Right lobe of liver (tissue), 6 donors: Measurements from ENCODE around the gene CTSV. TPM values are rescaled to one million over a fixed set of nuclear protein-coding genes. Genes with fewer than 3 reads are reported as not detected.
"Not testable (repeated sequence)": the region's sequence is repeated elsewhere in the genome, so short reads cannot be mapped to it uniquely, and the experiment has no call there.

Experiments used
- ATAC-seq, 4 donors: fragments of 200-7000 bp; cut with Tn5 transposase; one replicate each; pipeline ENCODE4 v1.9.1; 2020; ENCODE audit warnings: mild to moderate bottlenecking in 4 of 4, moderate library complexity in 4 of 4
- DNase-seq, 3 donors: peaks; one replicate each; pipeline ENCODE4 v3.0.0-alpha.2; 2020
- H3K27ac ChIP-seq, 3 donors: fragments of 200-600 bp; one replicate each; pipeline ENCODE4 v1.8.0; 2022
- H3K27me3 ChIP-seq, 2 donors: fragments of 200-600 bp; one replicate each; pipeline ENCODE4 v1.8.0; 2022
- H3K36me3 ChIP-seq, 4 donors: fragments of 200-600 bp; sonication (generic) in 1 of 4; one replicate each; pipeline versions ENCODE4 v1.5.1 to v1.8.0; 2017 to 2022; ENCODE audit warnings: control low read depth in 1 of 4
- H3K4me1 ChIP-seq, 4 donors: fragments of 200-600 bp; sonication (generic) in 1 of 4; one replicate each; pipeline versions ENCODE4 v1.5.1 to v1.8.0; 2017 to 2022; ENCODE audit warnings: control low read depth in 1 of 4
- H3K4me3 ChIP-seq, 3 donors: fragments of 200-600 bp; one replicate each; pipeline ENCODE4 v1.8.0; 2022
- H3K9me3 ChIP-seq, 4 donors: fragments of 200-600 bp; sonication (generic) in 1 of 4; one replicate each; pipeline versions ENCODE4 v1.5.1 to v1.8.0; 2017 to 2022; ENCODE audit warnings: control low read depth in 1 of 4
- CTCF ChIP-seq, 4 donors: fragments of 200-600 bp in 3 of 4; fragments of 450-650 bp in 1 of 4; IDR thresholded peaks; one replicate each; pipeline versions ENCODE4 v1.5.1 to v1.8.0; 2016 to 2022; ENCODE audit warnings: antibody characterized with exemption in 4 of 4, mild to moderate bottlenecking in 2 of 4
- POLR2A ChIP-seq: fragments of 450-650 bp; IDR thresholded peaks from one replicate; pipeline ENCODE4 v1.6.1; 2017; ENCODE audit warnings: antibody characterized with exemption, mild to moderate bottlenecking
- WGBS: methylation state at CpG from one replicate; pipeline ENCODE4 v1.1.6; 2018; ENCODE audit warnings: low coverage, low lambda C conversion rate; ENCODE audit not compliant: insufficient coverage; ENCODE audit errors: missing lambda C conversion rate; 5-methylcytosine and 5-hydroxymethylcytosine counted together
- intact Hi-C, 2 donors: fragments of 100-400 bp; cut with DNase I; formaldehyde crosslinking; loops; one replicate each; pipeline versions ENCODE4 v1.11.2 to v1.14.1; 2022
- long read RNA-seq: library from polyadenylated mRNA; unstranded; transcript quantifications from one replicate; pipeline ENCODE4 v2.0.0, GENCODE V29; 2019
- total RNA-seq, 6 experiments: library from RNA; depleted of rRNA in 2 of 6; stranded (reverse); fragments of >200 nt in 2 of 6; fragmentation: NEBNext Ultra II Directional in 3 of 6; extraction: Animal tissue kit (Norgen Biotek cat#: 25700) in 3 of 6; gene quantifications; one replicate each; pipeline versions ENCODE4 v1.1.0 to v1.2.4, GENCODE V29; 2016 to 2023
- donor health status: DM: no; HTN: yes; CAD: no.
- donor health status: DM: no; HTN: no; CAD: no.
- donor health status: DM: no; HTN: no; CAD: no.
- donor health status: DM: no; HTN: yes; CAD: no.
- donor health status: DM: no; HTN: yes; CAD: no.

The CTSV gene
- total RNA-seq, result under 1 TPM in 2 of 6 experiments, not detected in 4; 0.12 to 0.43 TPM
- long read RNA-seq, result 0 reads

GRCh38 chr9:97038611-97039513 is at the start of gene CTSV:
Gene CTSV, minus strand, starts transcription at chr9:97039142. Its CDS starts 1,099 bp downstream, at chr9:97038043.
- ATAC-seq (peak; percentile 99 to 100 (median 100)), DNase-seq (peak; percentile 83 to 90 (median 88))
- intact Hi-C loops, result no loop called here
- Histone ChIP-seq H3K9me3 (no peaks in the 10 kb centered on the region), H3K4me3 (peak within 1 kb of the TSS; percentile 37 to 54 (median 44)), H3K4me1 (peaks cover 0 to 11% (median 0%) of the 10 kb centered on the region in 4 donors), H3K27ac (no peak within 1 kb of the TSS), H3K36me3 (no peaks in the 10 kb centered on the region), H3K27me3 (peaks cover 0 to 7% of the 10 kb centered on the region in 2 donors)
- WGBS, result 6% methylated on average over 5 of the region's 80 CpGs
- TF ChIP-seq CTCF (IDR thresholded peaks at IDR 0.05), result no peak
- peak; percentile 25 for TF ChIP-seq POLR2A

- H3K27me3 ChIP-seq, H3K27ac ChIP-seq, H3K36me3 ChIP-seq, H3K4me1 ChIP-seq, H3K9me3 ChIP-seq, intact Hi-C loops, DNase-seq, ATAC-seq, H3K4me3 ChIP-seq: not testable (repeated sequence)
- 40% methylated on average over 3 of the region's 3 CpGs for WGBS
Measured at GRCh38 chr9:97087668-97088215, 48.8 kb upstream of the CTSV start.

GRCh38 chr9:97084562-97084991 is 45.6 kb upstream of the CTSV start:
- H3K27ac ChIP-seq, H3K27me3 ChIP-seq, DNase-seq, ATAC-seq, H3K9me3 ChIP-seq, H3K4me1 ChIP-seq, intact Hi-C loops, H3K36me3 ChIP-seq, H3K4me3 ChIP-seq: not testable (repeated sequence)
- 66% methylated on average over 6 of the region's 6 CpGs for WGBS

- H3K9me3 ChIP-seq, result no peaks in the 10 kb centered on the region
- H3K4me3 ChIP-seq, result no peak overlapping the region
- H3K27me3 ChIP-seq, result peaks cover 0 to 5% of the 10 kb centered on the region in 2 donors
- no peaks in the 10 kb centered on the region for H3K4me1 ChIP-seq
- intact Hi-C loops, result no loop called here
- no peak for TF ChIP-seq POLR2A
- no peak for TF ChIP-seq CTCF (IDR thresholded peaks at IDR 0.05)
- ATAC-seq, result no peak
- 62% methylated on average over 14 of the region's 25 CpGs for WGBS
- DNase-seq, result no peak
- H3K36me3 ChIP-seq, result no peaks in the 10 kb centered on the region
- no peak overlapping the region for H3K27ac ChIP-seq
Measured at GRCh38 chr9:97078362-97078761, 39.4 kb upstream of the CTSV start.

GRCh38 chr9:97077452-97078295 is 38.7 kb upstream of the CTSV start:
- Histone ChIP-seq H3K36me3 (no peaks in the 10 kb centered on the region), H3K9me3 (no peaks in the 10 kb centered on the region), H3K27ac (no peak overlapping the region), H3K4me1 (no peaks in the 10 kb centered on the region), H3K4me3 (no peak overlapping the region), H3K27me3 (peaks cover 0 to 5% of the 10 kb centered on the region in 2 donors)
- no peak for DNase-seq
- WGBS, result 73% methylated on average over 14 of the region's 37 CpGs
- intact Hi-C loops, result no loop called here
- TF ChIP-seq CTCF (IDR thresholded peaks at IDR 0.05) (no peak), POLR2A (no peak)
- no peak for ATAC-seq

GRCh38 chr9:97076731-97077451 is 37.9 kb upstream of the CTSV start:
- intact Hi-C loops, H3K4me3 ChIP-seq, DNase-seq, H3K36me3 ChIP-seq, H3K4me1 ChIP-seq, H3K27me3 ChIP-seq, H3K27ac ChIP-seq, H3K9me3 ChIP-seq: not testable (repeated sequence)
- peak in 1 of 4 donors; percentile 21 for ATAC-seq
- WGBS, result no CpG with 5 or more reads among the region's 56 CpGs
